GM21515 (cell line): ENCODE data around the gene SH3BP4.

ENCODE experiments used
- ATAC-seq: cut with Tn5 transposase; IDR thresholded peaks from one replicate; pipeline ENCODE4 v1.9.1; 2021; ENCODE audit not compliant: unreplicated experiment

Gene SH3BP4

GRCh38 chr2:234945339-234945873 is 6.4 kb upstream of the SH3BP4 start:
- no peak for ATAC-seq

- no peak for ATAC-seq
Observed at GRCh38 chr2:234947556-234947955, 4.3 kb upstream of the SH3BP4 start.

- no peak for ATAC-seq
Observed at GRCh38 chr2:234949762-234950434, 1.9 kb upstream of the SH3BP4 start.

- no peak for ATAC-seq
Observed at GRCh38 chr2:234950435-234950729, 1.4 kb upstream of the SH3BP4 start.

- ATAC-seq = no peak
Observed at GRCh38 chr2:234950730-234951663, 820 bp upstream of the SH3BP4 start.

GRCh38 chr2:234952270-234953115 is 676 bp downstream of the SH3BP4 start:
- ATAC-seq = no peak

GRCh38 chr2:234953116-234954031 is 1.6 kb downstream of the SH3BP4 start:
- ATAC-seq = no peak

- ATAC-seq = no peak
Observed at GRCh38 chr2:234954551-234954992, 2.8 kb downstream of the SH3BP4 start.

GRCh38 chr2:234955091-234955591 is 3.3 kb downstream of the SH3BP4 start:
- ATAC-seq = no peak

GRCh38 chr2:234955971-234956509 is 4.2 kb downstream of the SH3BP4 start:
- ATAC-seq = no peak

GRCh38 chr2:234957834-234958135 is 6.0 kb downstream of the SH3BP4 start:
- ATAC-seq = no peak

- no peak for ATAC-seq
Observed at GRCh38 chr2:234958311-234958710, 6.5 kb downstream of the SH3BP4 start.

GRCh38 chr2:234958746-234959395 is 7.1 kb downstream of the SH3BP4 start:
- ATAC-seq = no peak

GRCh38 chr2:234960175-234961088 is 8.6 kb downstream of the SH3BP4 start:
- ATAC-seq = no peak

GRCh38 chr2:234961784-234962183 is 10.0 kb downstream of the SH3BP4 start:
- no peak for ATAC-seq

GRCh38 chr2:234963773-234964615 is 12.2 kb downstream of the SH3BP4 start:
- ATAC-seq = no peak
